Measurements from ENCODE around the gene SUMO4.

- TF ChIP-seq, protein P1, sequence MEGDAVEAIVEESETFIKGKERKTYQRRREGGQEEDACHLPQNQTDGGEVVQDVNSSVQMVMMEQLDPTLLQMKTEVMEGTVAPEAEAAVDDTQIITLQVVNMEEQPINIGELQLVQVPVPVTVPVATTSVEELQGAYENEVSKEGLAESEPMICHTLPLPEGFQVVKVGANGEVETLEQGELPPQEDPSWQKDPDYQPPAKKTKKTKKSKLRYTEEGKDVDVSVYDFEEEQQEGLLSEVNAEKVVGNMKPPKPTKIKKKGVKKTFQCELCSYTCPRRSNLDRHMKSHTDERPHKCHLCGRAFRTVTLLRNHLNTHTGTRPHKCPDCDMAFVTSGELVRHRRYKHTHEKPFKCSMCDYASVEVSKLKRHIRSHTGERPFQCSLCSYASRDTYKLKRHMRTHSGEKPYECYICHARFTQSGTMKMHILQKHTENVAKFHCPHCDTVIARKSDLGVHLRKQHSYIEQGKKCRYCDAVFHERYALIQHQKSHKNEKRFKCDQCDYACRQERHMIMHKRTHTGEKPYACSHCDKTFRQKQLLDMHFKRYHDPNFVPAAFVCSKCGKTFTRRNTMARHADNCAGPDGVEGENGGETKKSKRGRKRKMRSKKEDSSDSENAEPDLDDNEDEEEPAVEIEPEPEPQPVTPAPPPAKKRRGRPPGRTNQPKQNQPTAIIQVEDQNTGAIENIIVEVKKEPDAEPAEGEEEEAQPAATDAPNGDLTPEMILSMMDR (conservative IDR thresholded peaks at IDR 0.05 in 1 of 2, IDR thresholded peaks at IDR 0.05 in 1 of 2; ENCODE audit: low read depth in 1 of 2, low read length in 2 of 2) = no peak
- TF ChIP-seq EZH2 (IDR thresholded peaks at IDR 0.05; ENCODE audit: low read length, missing control alignments) = no peak
Observed at GRCh38 chr6:149372062-149372461, 28.0 kb upstream of the SUMO4 start.
